GM12878 (cell line): ENCODE data around the gene PTTG1.

ENCODE experiments used
- ATF7 ChIP-seq: fragments of 450-650 bp; IDR thresholded peaks from 2 replicates; pipeline ENCODE4 v1.6.1; 2016; ENCODE audit warnings: low read depth, mild to moderate bottlenecking
- CHD4 ChIP-seq: fragments of 200-600 bp; sonication (generic); IDR thresholded peaks from 2 replicates; pipeline ENCODE4 v1.6.1; 2016; ENCODE audit warnings: mild to moderate bottlenecking
- CTCF ChIP-seq, 3 experiments: IDR thresholded peaks in 2 of 3; conservative IDR thresholded peaks in 1 of 3; 2 replicates each; pipeline ENCODE4 v1.5.1; 2011; ENCODE audit warnings: low read depth in 3 of 3, low read length in 3 of 3, mild to moderate bottlenecking in 3 of 3, control low read depth in 2 of 3, moderate library complexity in 2 of 3, inconsistent platforms in 1 of 3, mixed read lengths in 1 of 3; ENCODE audit not compliant: control insufficient read depth in 2 of 3, insufficient read depth in 1 of 3; ENCODE audit errors: extremely low read depth in 1 of 3
- EP300 ChIP-seq, 2 experiments: fragments of 150-350 bp in 1 of 2; IDR thresholded peaks; 2 replicates each; pipeline ENCODE4 v1.6.1; 2011 to 2012; ENCODE audit warnings: low read depth in 2 of 2, low read length in 2 of 2, borderline replicate concordance in 1 of 2, improper control_type of control experiment in 1 of 2, inconsistent platforms in 1 of 2; ENCODE audit not compliant: control insufficient read depth in 1 of 2
- HDGF ChIP-seq: fragments of 450-650 bp; IDR thresholded peaks from 2 replicates; pipeline ENCODE4 v1.6.1; 2016; ENCODE audit warnings: antibody characterized with exemption
- POLR2A ChIP-seq: IDR thresholded peaks from 2 replicates; pipeline ENCODE4 v1.6.1; 2011; ENCODE audit warnings: low read depth, mild to moderate bottlenecking, low read length
- POLR2AphosphoS5 ChIP-seq: IDR thresholded peaks from 2 replicates; pipeline ENCODE4 v1.6.1; 2011; ENCODE audit warnings: mild to moderate bottlenecking, low read length, inconsistent platforms
- RB1 ChIP-seq: fragments of 450-650 bp; formaldehyde crosslinking; IDR thresholded peaks from 2 replicates; pipeline ENCODE4 v1.6.1; 2017; ENCODE audit warnings: mild to moderate bottlenecking, borderline replicate concordance
- RCOR1 ChIP-seq: conservative IDR thresholded peaks from 2 replicates; pipeline ENCODE4 v1.6.1; 2012; ENCODE audit warnings: low read depth, low read length, improper control_type of control experiment
- REST ChIP-seq: IDR thresholded peaks from 2 replicates; pipeline ENCODE4 v1.6.1; 2012; ENCODE audit warnings: mild to moderate bottlenecking, low read depth, low read length
- RUNX3 ChIP-seq: IDR thresholded peaks from 2 replicates; pipeline ENCODE4 v1.6.1; 2012; ENCODE audit warnings: low read length, inconsistent platforms
- SUZ12 ChIP-seq: fragments of 200-600 bp; sonication (generic); IDR thresholded peaks from one replicate; pipeline ENCODE4 v1.6.1; 2018; ENCODE audit warnings: antibody characterized with exemption, mild to moderate bottlenecking; ENCODE audit not compliant: unreplicated experiment
- ZBTB40 ChIP-seq: fragments of 450-650 bp; IDR thresholded peaks from 2 replicates; pipeline ENCODE4 v1.6.1; 2016; ENCODE audit warnings: mild to moderate bottlenecking, moderate library complexity, borderline replicate concordance

GRCh38 chr5:160463740-160464465, 42.2 kb downstream of the PTTG1 start:
- TF ChIP-seq RB1 = no peak
- no peak for TF ChIP-seq RUNX3
- TF ChIP-seq EP300 (IDR thresholded peaks at IDR 0.05; ENCODE audit: borderline replicate concordance in 1 of 2, control insufficient read depth in 1 of 2, low read depth in 2 of 2, low read length in 2 of 2) = no peak
- no peak for TF ChIP-seq HDGF
- TF ChIP-seq CHD4 = no peak
- no peak for TF ChIP-seq POLR2A
- TF ChIP-seq REST = no peak
- no peak for TF ChIP-seq ATF7
- no peak for TF ChIP-seq SUZ12
- TF ChIP-seq POLR2AphosphoS5 = 0 out of 2 replicates have a peak, but pooled peaks have one; percentile 29
- TF ChIP-seq ZBTB40 = no peak
- TF ChIP-seq RCOR1 = no peak
- TF ChIP-seq CTCF (IDR thresholded peaks at IDR 0.05 in 2 of 3, conservative IDR thresholded peaks at IDR 0.05 in 1 of 3; ENCODE audit: control insufficient read depth in 2 of 3, extremely low read depth in 1 of 3, insufficient read depth in 1 of 3, low read depth in 3 of 3, low read length in 3 of 3) = no peak
